HEK293 (cell line): ENCODE measurements around the gene KDM4B.

Experiments used
- CTCF ChIA-PET: fragments of 350-600 bp; formaldehyde crosslinking; extraction: SDS; loops from one replicate; lab custom pipeline; 2021; ENCODE audit warnings: antibody characterized with exemption; lab: Yijun Ruan, JAX
- POLR2A ChIA-PET: fragments of 300-600 bp; formaldehyde crosslinking; extraction: SDS; loops from one replicate; lab custom pipeline; 2020; ENCODE audit warnings: antibody characterized with exemption, inconsistent platforms; lab: Yijun Ruan, JAX
- H3K27ac ChIP-seq: fragments of 200-500 bp; sonication (Bioruptor generic); 2 replicates; pipeline ENCODE4 v1.5.1; 2014; ENCODE audit warnings: low read depth, low read length, control low read depth, inconsistent platforms; ENCODE audit errors: extremely low read depth
- H3K36me3 ChIP-seq, 2 experiments: fragments of 200-500 bp in 1 of 2; sonication (Bioruptor generic) in 1 of 2; 1 replicate in 1 of 2; 2 replicates in 1 of 2; pipeline ENCODE4 v1.5.1; 2014 to 2017; ENCODE audit warnings: inconsistent platforms in 2 of 2, low read length in 2 of 2; ENCODE audit not compliant: control insufficient read depth in 2 of 2, insufficient read depth in 1 of 2
- H3K4me1 ChIP-seq: fragments of 200-500 bp; sonication (Bioruptor generic); 2 replicates; pipeline ENCODE4 v1.5.1; 2014; ENCODE audit warnings: mild to moderate bottlenecking, low read length, inconsistent platforms; ENCODE audit not compliant: control insufficient read depth, insufficient read depth
- H3K4me3 ChIP-seq: 2 replicates; pipeline ENCODE4 v1.5.1; 2011; ENCODE audit warnings: low read depth, mild to moderate bottlenecking, control low read depth, low read length, moderate library complexity
- H3K9me3 ChIP-seq: fragments of 200-500 bp; sonication (Bioruptor generic); 2 replicates; pipeline ENCODE4 v1.5.1; 2014; ENCODE audit warnings: low read depth, low read length, inconsistent platforms; ENCODE audit not compliant: control insufficient read depth, insufficient read depth
- EGR2 ChIP-seq: fragments of 450-650 bp; formaldehyde crosslinking; IDR thresholded peaks from 2 replicates; pipeline ENCODE4 v1.5.1; 2016; ENCODE audit warnings: low read depth, missing biosample characterization, missing genetic modification characterization
- IKZF3 ChIP-seq: fragments of 450-650 bp; IDR thresholded peaks from 2 replicates; pipeline ENCODE4 v1.5.0; 2018; ENCODE audit warnings: missing biosample characterization, mild to moderate bottlenecking, missing genetic modification characterization, moderate library complexity
- KLF7 ChIP-seq: fragments of 450-650 bp; formaldehyde crosslinking; IDR thresholded peaks from 2 replicates; pipeline ENCODE4 v1.5.1; 2016; ENCODE audit warnings: missing biosample characterization, missing genetic modification characterization, borderline replicate concordance
- KLF8 ChIP-seq: fragments of 450-650 bp; formaldehyde crosslinking; IDR thresholded peaks from 2 replicates; pipeline ENCODE4 v1.5.1; 2016; ENCODE audit warnings: missing biosample characterization, missing genetic modification characterization
- PRDM1 ChIP-seq: fragments of 450-650 bp; formaldehyde crosslinking; IDR thresholded peaks from 2 replicates; pipeline ENCODE4; 2016; ENCODE audit warnings: missing biosample characterization, missing genetic modification characterization
- SP3 ChIP-seq: fragments of 450-650 bp; formaldehyde crosslinking; IDR thresholded peaks from 2 replicates; pipeline ENCODE4 v1.5.1; 2016; ENCODE audit warnings: missing biosample characterization, missing genetic modification characterization
- TCF7L2 ChIP-seq: IDR thresholded peaks from 2 replicates; pipeline ENCODE4 v1.6.1; 2011; ENCODE audit warnings: low read depth, mild to moderate bottlenecking, inconsistent platforms, low read length, moderate library complexity, borderline replicate concordance
- YY2 ChIP-seq: fragments of 450-650 bp; formaldehyde crosslinking; IDR thresholded peaks from 2 replicates; pipeline ENCODE4 v1.5.1; 2016; ENCODE audit warnings: missing biosample characterization, missing genetic modification characterization
- ZFP69B ChIP-seq: fragments of 450-650 bp; formaldehyde crosslinking; IDR thresholded peaks from 2 replicates; pipeline ENCODE4 v1.5.1; 2016; ENCODE audit warnings: missing biosample characterization, missing genetic modification characterization
- ZNF184 ChIP-seq: fragments of 450-650 bp; IDR thresholded peaks from 2 replicates; pipeline ENCODE4 v1.5.1; 2018; ENCODE audit warnings: missing biosample characterization, mild to moderate bottlenecking, missing genetic modification characterization
- ZNF302 ChIP-seq: fragments of 450-650 bp; formaldehyde crosslinking; IDR thresholded peaks from 2 replicates; pipeline ENCODE4 v1.5.1; 2016; ENCODE audit warnings: missing biosample characterization, missing genetic modification characterization, low read depth
- ZNF335 ChIP-seq: fragments of 450-650 bp; formaldehyde crosslinking; conservative IDR thresholded peaks from 2 replicates; pipeline ENCODE4 v1.5.1; 2016; ENCODE audit warnings: missing biosample characterization, missing genetic modification characterization
- ZNF354C ChIP-seq: fragments of 450-650 bp; formaldehyde crosslinking; IDR thresholded peaks from 2 replicates; pipeline ENCODE4 v1.5.1; 2016; ENCODE audit warnings: missing biosample characterization, missing genetic modification characterization, low read depth, borderline replicate concordance
- ZNF529 ChIP-seq: fragments of 450-650 bp; formaldehyde crosslinking; IDR thresholded peaks from 2 replicates; pipeline ENCODE4 v1.5.1; 2017; ENCODE audit warnings: missing genetic modification characterization, missing biosample characterization; ENCODE audit not compliant: insufficient replicate concordance
- ZNF555 ChIP-seq: fragments of 450-650 bp; formaldehyde crosslinking; conservative IDR thresholded peaks from 2 replicates; pipeline ENCODE4 v1.5.1; 2017; ENCODE audit warnings: missing biosample characterization, mild to moderate bottlenecking, missing genetic modification characterization, inconsistent platforms
- ZNF560 ChIP-seq: fragments of 450-650 bp; formaldehyde crosslinking; IDR thresholded peaks from 2 replicates; pipeline ENCODE4 v1.5.1; 2017; ENCODE audit warnings: missing biosample characterization, missing genetic modification characterization, borderline replicate concordance
- ZNF571 ChIP-seq: fragments of 450-650 bp; formaldehyde crosslinking; IDR thresholded peaks from 2 replicates; pipeline ENCODE4 v1.5.0; 2017; ENCODE audit warnings: missing biosample characterization, missing genetic modification characterization
- ZNF600 ChIP-seq: fragments of 450-650 bp; formaldehyde crosslinking; IDR thresholded peaks from 2 replicates; pipeline ENCODE4 v1.5.1; 2016; ENCODE audit warnings: missing biosample characterization, missing genetic modification characterization
- TF ChIP-seq, protein P1 (sequence below): fragments of 450-650 bp; formaldehyde crosslinking; IDR thresholded peaks from 2 replicates; pipeline ENCODE4 v1.5.1; 2016; ENCODE audit warnings: missing biosample characterization, missing genetic modification characterization
- TF ChIP-seq, protein P2 (sequence below): IDR thresholded peaks from 2 replicates; pipeline ENCODE4 v1.6.1; 2011; ENCODE audit warnings: mild to moderate bottlenecking, low read depth, low read length, borderline replicate concordance
- TF ChIP-seq, protein P3 (sequence below): fragments of 450-650 bp; formaldehyde crosslinking; IDR thresholded peaks from 2 replicates; pipeline ENCODE4 v1.5.1; 2016; ENCODE audit warnings: missing biosample characterization, missing genetic modification characterization
- TF ChIP-seq, protein P4 (sequence below): fragments of 450-650 bp; formaldehyde crosslinking; IDR thresholded peaks from 2 replicates; pipeline ENCODE4 v1.5.1; 2016; ENCODE audit warnings: missing biosample characterization, missing genetic modification characterization
- TF ChIP-seq, protein P5 (sequence below): fragments of 450-650 bp; formaldehyde crosslinking; IDR thresholded peaks from 2 replicates; pipeline ENCODE4 v1.5.1; 2017; ENCODE audit warnings: missing biosample characterization, missing genetic modification characterization
- TF ChIP-seq, protein P6 (sequence below): fragments of 450-650 bp; formaldehyde crosslinking; IDR thresholded peaks from 2 replicates; pipeline ENCODE4 v1.5.1; 2017; ENCODE audit warnings: missing biosample characterization, mild to moderate bottlenecking, missing genetic modification characterization, moderate library complexity

KDM4B gene

DNA sequence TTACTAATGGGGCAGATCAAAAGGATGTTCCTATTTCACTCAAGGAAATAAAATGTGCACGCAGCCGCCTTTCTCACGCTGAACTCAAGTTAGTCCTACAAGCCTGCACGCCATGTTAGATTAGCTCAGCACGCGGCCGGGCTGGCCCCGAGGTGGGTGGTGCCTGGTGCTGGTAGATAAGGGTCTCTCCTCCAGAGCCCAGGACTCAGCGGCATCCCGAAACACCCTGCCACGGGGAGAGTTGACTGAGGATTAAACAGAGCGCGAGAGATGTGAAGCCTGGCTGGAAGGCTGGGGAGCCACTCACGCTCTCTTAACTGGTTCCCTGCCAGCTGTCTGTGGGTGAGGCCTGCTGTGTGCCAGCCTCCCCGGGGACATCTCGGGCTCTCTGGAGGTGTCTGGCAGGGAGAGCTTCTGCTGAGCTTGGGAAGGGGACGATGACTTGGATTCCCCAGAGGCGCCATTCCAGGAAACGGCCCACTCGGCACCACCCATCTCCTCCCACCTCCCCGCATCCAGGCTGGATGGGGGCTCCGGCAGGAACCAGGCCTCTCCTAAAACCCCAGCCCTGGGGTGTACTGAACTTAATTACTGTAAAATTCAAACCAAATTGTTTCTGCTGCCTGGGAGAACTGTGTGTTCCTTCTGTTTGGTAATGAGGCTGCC lies 122.2 kb downstream of the KDM4B start (continued):
- no peak for TF ChIP-seq ZNF555 (tag by site-specific recombination)
- TF ChIP-seq ZNF184 (tag by site-specific recombination) = no peak
- TF ChIP-seq YY2 (tag by site-specific recombination) = no peak
- TF ChIP-seq TCF7L2 = no peak
- TF ChIP-seq, protein P1, sequence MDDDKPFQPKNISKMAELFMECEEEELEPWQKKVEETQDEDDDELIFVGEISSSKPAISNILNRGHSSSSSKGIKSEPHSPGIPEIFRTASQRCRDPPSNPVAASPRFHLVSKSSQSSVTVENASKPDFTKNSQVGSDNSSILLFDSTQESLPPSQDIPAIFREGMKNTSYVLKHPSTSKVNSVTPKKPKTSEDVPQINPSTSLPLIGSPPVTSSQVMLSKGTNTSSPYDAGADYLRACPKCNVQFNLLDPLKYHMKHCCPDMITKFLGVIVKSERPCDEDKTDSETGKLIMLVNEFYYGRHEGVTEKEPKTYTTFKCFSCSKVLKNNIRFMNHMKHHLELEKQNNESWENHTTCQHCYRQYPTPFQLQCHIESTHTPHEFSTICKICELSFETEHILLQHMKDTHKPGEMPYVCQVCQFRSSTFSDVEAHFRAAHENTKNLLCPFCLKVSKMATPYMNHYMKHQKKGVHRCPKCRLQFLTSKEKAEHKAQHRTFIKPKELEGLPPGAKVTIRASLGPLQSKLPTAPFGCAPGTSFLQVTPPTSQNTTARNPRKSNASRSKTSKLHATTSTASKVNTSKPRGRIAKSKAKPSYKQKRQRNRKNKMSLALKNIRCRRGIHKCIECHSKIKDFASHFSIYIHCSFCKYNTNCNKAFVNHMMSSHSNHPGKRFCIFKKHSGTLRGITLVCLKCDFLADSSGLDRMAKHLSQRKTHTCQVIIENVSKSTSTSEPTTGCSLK (tag by site-specific recombination) = no peak
- TF ChIP-seq, protein P2, sequence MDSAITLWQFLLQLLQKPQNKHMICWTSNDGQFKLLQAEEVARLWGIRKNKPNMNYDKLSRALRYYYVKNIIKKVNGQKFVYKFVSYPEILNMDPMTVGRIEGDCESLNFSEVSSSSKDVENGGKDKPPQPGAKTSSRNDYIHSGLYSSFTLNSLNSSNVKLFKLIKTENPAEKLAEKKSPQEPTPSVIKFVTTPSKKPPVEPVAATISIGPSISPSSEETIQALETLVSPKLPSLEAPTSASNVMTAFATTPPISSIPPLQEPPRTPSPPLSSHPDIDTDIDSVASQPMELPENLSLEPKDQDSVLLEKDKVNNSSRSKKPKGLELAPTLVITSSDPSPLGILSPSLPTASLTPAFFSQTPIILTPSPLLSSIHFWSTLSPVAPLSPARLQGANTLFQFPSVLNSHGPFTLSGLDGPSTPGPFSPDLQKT = no peak
- no peak for TF ChIP-seq ZNF560 (tag by site-specific recombination)
- TF ChIP-seq, protein P3, sequence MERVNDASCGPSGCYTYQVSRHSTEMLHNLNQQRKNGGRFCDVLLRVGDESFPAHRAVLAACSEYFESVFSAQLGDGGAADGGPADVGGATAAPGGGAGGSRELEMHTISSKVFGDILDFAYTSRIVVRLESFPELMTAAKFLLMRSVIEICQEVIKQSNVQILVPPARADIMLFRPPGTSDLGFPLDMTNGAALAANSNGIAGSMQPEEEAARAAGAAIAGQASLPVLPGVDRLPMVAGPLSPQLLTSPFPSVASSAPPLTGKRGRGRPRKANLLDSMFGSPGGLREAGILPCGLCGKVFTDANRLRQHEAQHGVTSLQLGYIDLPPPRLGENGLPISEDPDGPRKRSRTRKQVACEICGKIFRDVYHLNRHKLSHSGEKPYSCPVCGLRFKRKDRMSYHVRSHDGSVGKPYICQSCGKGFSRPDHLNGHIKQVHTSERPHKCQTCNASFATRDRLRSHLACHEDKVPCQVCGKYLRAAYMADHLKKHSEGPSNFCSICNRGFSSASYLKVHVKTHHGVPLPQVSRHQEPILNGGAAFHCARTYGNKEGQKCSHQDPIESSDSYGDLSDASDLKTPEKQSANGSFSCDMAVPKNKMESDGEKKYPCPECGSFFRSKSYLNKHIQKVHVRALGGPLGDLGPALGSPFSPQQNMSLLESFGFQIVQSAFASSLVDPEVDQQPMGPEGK (tag by site-specific recombination) = no peak
- TF ChIP-seq, protein P4, sequence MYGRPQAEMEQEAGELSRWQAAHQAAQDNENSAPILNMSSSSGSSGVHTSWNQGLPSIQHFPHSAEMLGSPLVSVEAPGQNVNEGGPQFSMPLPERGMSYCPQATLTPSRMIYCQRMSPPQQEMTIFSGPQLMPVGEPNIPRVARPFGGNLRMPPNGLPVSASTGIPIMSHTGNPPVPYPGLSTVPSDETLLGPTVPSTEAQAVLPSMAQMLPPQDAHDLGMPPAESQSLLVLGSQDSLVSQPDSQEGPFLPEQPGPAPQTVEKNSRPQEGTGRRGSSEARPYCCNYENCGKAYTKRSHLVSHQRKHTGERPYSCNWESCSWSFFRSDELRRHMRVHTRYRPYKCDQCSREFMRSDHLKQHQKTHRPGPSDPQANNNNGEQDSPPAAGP (tag by site-specific recombination) = no peak
- TF ChIP-seq, protein P5, sequence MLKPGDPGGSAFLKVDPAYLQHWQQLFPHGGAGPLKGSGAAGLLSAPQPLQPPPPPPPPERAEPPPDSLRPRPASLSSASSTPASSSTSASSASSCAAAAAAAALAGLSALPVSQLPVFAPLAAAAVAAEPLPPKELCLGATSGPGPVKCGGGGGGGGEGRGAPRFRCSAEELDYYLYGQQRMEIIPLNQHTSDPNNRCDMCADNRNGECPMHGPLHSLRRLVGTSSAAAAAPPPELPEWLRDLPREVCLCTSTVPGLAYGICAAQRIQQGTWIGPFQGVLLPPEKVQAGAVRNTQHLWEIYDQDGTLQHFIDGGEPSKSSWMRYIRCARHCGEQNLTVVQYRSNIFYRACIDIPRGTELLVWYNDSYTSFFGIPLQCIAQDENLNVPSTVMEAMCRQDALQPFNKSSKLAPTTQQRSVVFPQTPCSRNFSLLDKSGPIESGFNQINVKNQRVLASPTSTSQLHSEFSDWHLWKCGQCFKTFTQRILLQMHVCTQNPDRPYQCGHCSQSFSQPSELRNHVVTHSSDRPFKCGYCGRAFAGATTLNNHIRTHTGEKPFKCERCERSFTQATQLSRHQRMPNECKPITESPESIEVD (tag by site-specific recombination) = no peak
- no peak for TF ChIP-seq KLF7 (tag by site-specific recombination)
- no peak for TF ChIP-seq PRDM1 (tag by site-specific recombination)
- TF ChIP-seq ZNF571 (tag by site-specific recombination) = no peak
- TF ChIP-seq KLF8 (tag by site-specific recombination) = no peak
- no peak for TF ChIP-seq IKZF3 (tag by site-specific recombination)
- no peak for TF ChIP-seq SP3 (tag by site-specific recombination)
- TF ChIP-seq, all 188 proteins: peak for 8

DNA sequence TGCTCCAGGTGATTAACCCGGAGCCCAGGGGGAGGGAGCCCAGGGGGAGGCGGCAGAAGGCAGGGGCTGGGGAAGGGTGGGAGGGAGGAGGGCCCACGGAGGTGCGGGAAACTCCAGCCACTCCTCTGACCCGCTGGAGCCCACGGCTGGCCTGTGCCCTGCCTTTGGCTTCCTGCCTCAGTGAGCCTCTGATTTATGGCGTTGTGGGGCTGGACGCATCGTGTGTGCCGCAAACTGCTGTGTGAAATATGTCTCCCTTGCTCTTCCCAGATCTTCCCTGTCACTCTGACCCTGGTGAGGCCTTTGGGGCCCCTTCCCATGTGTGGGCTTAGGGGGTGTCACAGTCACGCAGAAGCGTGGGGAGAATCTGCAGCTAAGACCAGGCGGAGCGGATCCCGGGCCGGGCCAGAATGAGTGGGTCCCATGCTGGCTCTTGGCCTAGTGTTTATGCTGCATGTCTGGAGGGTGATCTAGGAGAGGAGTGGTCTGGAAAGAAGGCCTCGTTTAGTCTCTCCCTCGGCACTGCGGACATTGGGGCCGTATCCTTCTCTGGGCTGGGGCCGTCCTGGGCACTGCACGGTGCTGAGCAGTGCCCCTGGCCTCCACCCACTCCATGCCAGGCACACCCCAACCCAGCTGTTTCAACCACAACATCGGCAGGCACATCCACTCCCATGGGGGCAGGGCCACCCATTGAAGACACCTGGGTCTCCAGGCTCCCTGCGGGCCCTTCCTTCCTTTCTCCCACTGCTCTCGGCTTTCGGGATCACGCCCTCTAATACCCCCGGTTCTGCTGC lies 123.0 kb downstream of the KDM4B start:
- CTCF ChIA-PET = interaction anchor here (0.6 kb wide), 1 partner anchor 39 kb away, joined by 3 read pairs; no protein-coding TSS in a partner anchor
- no peak overlapping the region for H3K27ac ChIP-seq
- H3K4me3 ChIP-seq = no peak overlapping the region
- POLR2A ChIA-PET = no interaction called here
- no peaks in the 10 kb centered on the region for H3K9me3 ChIP-seq
- peaks cover 0 to 21% of the 10 kb centered on the region in 2 experiments; a peak in 1 of 3 replicates for H3K36me3 ChIP-seq
- H3K4me1 ChIP-seq = no peaks in the 10 kb centered on the region
- TF ChIP-seq ZNF529 (tag by site-specific recombination) (no peak), ZNF354C (no peak), ZNF600 (no peak), ZFP69B (tag by site-specific recombination) (0 out of 2 replicates have a peak, but pooled peaks have one; percentile 10), ZNF335 (tag by site-specific recombination) (no peak), ZNF302 (tag by site-specific recombination) (no peak), EGR2 (tag by site-specific recombination) (0 out of 2 replicates have a peak, but pooled peaks have one; percentile 13)
- TF ChIP-seq, protein P6, sequence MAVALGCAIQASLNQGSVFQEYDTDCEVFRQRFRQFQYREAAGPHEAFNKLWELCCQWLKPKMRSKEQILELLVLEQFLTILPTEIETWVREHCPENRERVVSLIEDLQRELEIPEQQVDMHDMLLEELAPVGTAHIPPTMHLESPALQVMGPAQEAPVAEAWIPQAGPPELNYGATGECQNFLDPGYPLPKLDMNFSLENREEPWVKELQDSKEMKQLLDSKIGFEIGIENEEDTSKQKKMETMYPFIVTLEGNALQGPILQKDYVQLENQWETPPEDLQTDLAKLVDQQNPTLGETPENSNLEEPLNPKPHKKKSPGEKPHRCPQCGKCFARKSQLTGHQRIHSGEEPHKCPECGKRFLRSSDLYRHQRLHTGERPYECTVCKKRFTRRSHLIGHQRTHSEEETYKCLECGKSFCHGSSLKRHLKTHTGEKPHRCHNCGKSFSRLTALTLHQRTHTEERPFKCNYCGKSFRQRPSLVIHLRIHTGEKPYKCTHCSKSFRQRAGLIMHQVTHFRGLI (tag by site-specific recombination) = no peak
